T1000 (cell line): ENCODE results near the gene RAC2.

Experiments used
- DNase-seq: peaks from one replicate; lab custom pipeline; 2025; ENCODE audit warnings: mixed read lengths; lab: John Stamatoyannopoulos, UW

RAC2 gene

DNA sequence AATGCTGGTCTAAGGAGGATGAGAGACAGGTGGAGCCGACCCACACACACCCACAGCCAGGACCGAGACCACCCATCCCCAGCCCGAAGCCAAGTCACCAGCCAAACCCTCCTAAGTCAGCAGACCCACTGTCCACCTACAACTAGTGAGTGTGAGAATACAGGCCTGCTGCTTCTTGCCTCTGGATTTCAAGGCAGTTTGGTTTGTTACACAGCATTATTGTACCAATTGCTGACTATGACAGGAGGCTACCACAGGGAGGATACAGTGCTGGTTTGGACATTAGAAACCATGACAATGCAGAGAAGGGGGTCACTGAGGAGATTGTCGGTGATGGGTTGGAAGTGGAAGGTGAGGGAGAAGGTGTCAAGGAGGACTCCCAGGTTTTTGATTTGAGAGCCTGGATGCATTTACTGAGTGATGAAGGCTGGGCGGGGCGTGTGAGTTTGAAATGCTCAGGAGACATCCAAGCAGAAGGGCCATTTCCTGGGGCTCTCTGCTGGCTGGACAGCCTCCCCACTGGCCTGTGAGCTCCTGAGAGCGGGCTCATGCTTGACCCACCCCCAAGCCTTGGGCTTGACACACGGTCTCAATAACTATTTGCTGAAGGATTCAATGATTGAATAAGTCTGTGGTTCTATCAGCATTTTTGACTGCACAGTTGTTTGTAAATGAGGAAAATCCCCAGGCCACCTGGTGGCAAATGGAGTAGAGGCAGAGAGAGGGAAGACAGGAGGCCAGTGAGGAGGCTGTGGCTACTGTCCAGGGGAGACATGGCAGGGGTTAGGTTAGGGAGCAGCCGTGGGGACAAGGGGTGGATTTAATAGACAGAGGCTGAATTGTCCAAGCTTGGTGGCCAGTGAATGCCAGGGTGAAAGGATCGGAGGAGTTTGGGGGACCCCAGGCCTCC lies 22.4 kb downstream of the RAC2 start:
- DNase-seq = no peak

DNA sequence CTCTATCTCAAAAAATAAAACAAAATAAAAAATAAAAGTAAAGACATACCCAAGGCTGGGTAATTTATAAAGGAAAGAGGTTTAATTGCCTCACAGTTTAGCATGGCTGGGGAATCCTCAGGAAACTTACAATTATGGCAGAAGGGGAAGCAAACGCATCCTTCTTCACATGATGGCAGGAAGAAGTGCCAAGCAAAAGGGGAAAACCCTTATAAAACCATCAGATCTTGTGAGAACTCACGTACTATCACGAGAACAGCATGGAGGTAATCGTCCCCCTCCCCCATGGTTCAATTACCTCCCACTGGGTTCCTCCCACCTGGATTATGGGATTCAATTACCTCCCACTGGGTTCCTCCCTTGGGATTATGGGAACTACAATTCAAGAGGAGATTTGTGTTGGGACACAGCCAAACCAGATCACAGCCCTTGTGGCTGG lies 23.5 kb downstream of the RAC2 start:
- no peak for DNase-seq

DNA sequence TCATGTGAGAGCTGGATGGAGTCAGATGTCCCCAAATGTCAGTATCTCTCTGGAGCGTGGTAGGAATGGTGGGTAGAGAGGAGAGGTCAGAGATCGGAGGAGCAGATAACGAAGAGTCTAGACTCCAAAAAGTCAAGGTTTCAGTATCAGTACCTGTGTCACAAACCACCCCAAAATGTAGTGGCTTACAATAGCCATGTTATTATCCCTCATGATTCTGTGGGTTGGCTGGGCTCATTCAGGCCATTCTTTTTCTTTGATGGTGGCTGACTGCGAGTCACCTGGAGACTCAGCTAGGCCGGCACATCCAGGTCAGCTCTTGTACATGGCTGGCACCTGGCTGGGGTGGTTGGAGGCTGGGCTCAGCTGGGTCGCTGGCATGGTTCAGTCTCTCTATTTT lies 24.5 kb downstream of the RAC2 start:
- no peak for DNase-seq

DNA sequence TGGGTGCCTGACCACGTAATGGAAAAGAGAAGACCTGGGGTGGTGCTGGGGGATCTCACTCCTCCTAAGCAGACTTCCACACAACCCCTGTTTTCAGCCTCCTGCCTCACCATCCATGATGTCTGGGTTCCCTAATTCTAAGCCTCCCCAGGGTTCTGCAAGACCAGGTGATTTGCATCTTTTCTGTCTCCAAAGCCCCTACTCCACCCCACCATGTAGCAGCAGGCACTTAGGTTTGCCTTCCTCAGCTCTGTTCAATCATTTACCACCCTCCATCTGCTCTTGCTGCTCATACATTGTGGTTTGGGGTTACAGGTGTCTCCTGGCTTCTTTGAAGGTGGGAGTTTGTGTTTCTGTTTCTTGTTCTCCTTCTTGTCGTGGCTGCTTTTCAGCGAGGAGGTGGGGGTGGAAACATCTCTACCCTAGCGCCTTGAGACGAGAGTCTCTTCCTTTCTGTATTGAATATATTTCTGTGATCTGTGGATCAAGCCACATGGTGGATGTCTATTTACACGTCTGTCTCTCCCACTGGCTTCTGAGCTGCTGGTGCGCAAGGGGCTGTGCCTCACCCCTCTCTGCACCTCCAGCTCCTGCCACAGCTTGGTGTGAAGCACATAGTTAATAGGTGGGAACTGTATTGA lies 25.2 kb downstream of the RAC2 start:
- DNase-seq = no peak

DNA sequence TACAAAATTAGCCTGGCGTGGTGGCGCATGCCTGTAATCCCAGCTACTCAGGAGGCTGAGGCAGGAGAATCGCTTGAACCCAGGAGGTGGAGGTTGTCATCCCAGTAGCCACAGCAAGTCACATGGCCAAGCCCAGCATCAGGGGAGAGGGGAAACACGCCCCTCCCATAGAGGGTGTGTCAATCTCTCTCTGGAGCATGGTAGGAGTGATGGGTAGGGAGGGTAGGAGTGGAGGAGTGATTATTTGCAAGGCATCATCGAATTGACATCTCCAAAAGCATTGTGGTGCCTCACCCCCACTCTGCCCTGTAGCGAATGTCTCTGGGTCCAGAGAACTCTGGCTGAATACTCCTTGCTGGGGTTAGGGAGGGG lies 25.7 kb downstream of the RAC2 start:
- no peak for DNase-seq

DNA sequence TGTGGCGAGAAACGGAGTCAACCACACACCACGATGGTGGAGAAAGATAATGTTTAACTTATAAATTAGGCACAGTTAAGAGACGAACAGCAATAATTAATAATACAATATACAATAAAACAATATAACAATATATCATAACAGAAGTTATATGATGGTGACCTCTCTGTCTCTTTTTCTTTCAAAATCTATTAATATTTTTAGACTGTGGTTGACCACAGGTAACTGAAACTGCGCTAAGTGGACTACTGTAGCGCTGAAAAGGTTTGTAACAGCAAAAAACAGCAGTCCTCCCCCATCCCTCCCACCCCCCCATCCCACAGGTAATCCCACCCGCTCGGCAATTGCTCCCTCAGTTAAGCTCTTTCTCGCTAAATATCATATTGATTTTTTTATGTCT lies 28.2 kb downstream of the RAC2 start:
- no peak for DNase-seq

- no peak for DNase-seq
Measured at GRCh38 chr22:37214731-37215030, 29.4 kb downstream of the RAC2 start.

- no peak for DNase-seq
Measured at GRCh38 chr22:37213941-37214730, 29.9 kb downstream of the RAC2 start.

DNA sequence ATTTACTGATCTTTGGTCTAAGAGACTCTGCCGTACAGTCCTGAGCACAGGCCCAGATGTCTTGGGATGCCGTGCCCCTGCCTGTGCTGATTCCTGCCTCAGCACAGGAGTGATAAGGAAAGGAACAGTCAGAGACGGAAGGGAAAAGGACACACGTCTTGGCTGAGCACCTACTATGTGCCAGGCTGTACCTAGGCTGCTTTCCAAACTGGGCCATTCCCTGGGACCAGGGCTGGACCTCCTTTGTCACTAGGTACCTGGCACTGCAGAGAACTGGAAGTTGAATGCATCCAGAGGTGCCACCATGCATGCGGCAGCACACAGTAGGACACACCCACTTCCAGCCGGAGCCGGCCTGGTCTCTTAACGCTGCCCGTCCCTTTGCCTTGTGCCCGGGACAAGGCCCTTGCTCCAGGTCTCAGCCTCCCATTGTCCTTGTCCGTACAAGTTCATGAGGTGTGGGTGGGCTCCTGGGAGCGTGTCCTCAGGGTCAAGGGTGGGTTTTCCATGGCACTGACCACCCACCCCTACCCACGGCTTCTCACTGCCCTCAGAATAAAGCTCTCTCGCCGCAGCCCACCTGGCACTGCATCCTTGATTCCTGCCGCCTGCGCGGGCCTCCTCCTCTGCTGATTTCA lies 30.7 kb downstream of the RAC2 start:
- no peak for DNase-seq

GRCh38 chr22:37212174-37212906 lies 31.7 kb downstream of the RAC2 start, which contains the start of gene SSTR3:
Gene SSTR3 (minus strand): TSS chr22:37212477. CDS start chr22:37207803, 4,674 bp downstream.
- DNase-seq = no peak

DNA sequence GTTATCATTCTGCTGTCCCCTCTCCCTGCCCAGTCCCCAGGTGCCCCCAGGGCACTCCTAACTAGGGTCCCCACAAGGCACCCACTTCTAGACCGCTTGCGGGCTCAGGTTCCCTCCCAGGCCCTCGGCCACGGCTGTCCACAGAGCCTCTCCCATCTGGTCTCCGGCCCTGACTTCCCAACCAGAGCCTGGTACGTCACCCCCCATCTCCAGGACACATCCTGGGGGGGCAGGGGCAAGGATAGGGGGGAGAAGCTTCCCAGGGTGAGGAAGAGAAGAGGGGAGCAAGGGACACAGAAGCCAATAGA lies 32.2 kb downstream of the RAC2 start:
- DNase-seq = no peak

GRCh38 chr22:37211075-37211865 lies 32.8 kb downstream of the RAC2 start:
- no peak for DNase-seq

GRCh38 chr22:37210041-37210803 lies 33.8 kb downstream of the RAC2 start:
- no peak for DNase-seq

- DNase-seq = no peak
Measured at GRCh38 chr22:37209140-37209845, 34.8 kb downstream of the RAC2 start.

DNA sequence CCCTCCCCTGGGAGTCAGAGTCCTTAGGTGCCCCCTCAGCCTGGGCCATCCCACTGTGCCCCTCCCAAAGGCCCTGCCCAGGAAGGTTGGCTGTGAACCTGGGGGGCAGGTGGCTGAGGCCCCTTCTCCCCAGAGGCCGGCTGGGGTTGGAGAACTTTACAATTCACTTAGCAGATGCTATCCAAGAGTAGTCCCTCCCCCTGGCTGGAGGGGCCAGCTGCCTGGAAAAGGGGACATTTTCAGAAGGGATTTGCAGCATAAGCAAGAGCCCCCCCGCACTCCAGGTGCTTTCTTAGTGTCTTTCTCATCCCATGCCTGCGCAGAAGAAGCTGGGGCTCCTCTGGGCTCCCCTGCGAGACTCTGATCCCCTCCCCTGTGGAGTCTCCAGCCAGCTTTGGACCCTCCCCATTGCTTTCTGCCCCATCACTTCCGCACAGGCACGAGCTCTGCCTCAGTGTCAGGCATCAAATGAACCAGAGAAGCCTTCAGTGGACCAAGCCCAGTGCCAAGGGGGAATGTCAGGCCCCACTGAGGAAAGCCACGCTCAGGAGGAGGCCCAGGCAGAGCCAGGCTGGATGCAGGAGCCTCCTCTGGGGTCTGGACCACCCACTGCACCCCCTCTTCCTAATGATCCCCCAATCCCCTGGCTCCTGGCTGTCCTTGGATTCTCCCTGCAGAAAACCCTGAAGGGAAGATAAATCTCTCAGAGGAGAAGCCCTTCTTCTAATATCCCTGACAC lies 35.5 kb downstream of the RAC2 start:
- no peak for DNase-seq

DNA sequence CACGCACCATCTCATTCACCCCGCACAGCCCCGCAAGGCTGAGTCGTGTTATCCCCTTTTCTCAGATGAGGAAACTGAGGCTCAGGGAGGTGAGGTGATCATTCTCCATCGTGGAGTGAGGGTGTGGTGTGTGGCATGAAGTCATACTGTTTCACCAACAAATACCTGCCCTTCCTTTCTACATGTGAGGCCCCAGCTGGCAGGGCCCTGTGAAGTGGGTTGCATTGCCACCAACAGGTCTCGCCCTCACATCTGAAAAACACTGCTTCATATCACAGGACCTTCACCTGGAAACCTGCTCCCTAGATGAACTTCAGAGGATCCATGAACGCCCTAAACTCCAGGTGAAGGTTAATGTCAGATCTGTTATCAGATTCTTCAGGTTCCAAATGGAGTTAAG lies 36.1 kb downstream of the RAC2 start:
- DNase-seq = no peak

DNA sequence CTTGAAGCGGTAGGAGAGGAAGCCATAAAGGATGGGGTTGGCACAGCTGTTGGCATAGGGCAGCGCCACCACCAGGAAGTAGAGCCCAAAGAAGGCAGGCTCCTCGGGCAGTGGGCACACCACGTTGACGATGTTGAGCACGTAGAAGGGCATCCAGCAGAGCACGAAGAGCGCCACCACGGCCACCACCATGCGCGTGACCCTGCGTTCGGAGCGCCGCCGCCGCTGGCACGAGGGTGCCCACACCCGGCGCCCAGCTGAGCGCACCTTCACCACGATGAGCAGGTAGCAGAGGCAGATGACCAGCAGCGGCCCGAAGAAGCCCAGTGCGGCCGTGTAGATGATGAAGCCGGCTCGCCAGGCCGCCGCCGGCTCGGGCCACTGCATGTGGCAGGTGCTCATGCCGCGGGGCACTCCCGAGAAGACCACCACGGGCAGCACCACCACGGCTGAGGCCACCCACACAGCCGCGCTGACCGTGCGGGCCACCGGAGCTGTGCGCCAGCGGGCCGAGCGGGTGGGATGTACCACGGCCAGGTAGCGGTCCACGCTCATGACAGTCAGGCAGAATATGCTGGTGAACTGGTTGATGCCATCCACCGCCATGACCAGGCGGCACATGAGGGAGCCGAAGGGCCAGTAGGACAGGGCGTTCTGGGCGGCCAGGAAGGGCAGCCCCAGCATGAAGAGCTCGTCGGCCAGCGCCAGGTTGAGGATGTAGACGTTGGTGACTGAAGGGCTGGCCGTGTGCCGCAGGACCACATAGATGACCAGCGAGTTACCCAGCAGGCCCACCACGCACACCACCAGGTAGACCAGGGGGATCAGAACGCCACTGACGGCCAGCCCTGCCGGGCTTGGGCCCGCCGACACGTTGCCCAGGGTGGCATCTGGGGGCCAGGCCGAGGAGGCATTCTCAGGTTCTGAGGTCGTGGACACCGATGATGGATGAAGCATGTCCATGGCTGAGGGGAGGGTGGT lies 36.9 kb downstream of the RAC2 start:
- no peak for DNase-seq
